GM23338 (cell line): ENCODE data around the gene GPR3.

Experiments used
- CREB1 ChIP-seq: fragments of 250-450 bp; sonication (Bioruptor Pico); IDR thresholded peaks from 2 replicates; pipeline ENCODE4 v1.5.0; 2020; ENCODE audit warnings: low read depth, mild to moderate bottlenecking, moderate library complexity
- EZH2 ChIP-seq: fragments of 200-600 bp; sonication (generic); IDR thresholded peaks from one replicate; pipeline ENCODE4 v1.8.0; 2017; ENCODE audit warnings: antibody characterized with exemption, mild to moderate bottlenecking, low read depth; ENCODE audit not compliant: unreplicated experiment
- EZH2phosphoT487 ChIP-seq: fragments of 200-600 bp; sonication (generic); IDR thresholded peaks from one replicate; pipeline ENCODE4 v1.8.1; 2018; ENCODE audit warnings: antibody characterized with exemption; ENCODE audit not compliant: unreplicated experiment
- ZNF114 ChIP-seq: fragments of 250-450 bp; sonication (Bioruptor Pico); IDR thresholded peaks from 2 replicates; pipeline ENCODE4 v1.5.0; 2020; ENCODE audit warnings: mild to moderate bottlenecking, moderate library complexity
- ZNF331 ChIP-seq: fragments of 250-450 bp; sonication (Bioruptor Pico); IDR thresholded peaks from 2 replicates; pipeline ENCODE4 v1.5.0; 2020; ENCODE audit warnings: low read depth, mild to moderate bottlenecking, moderate library complexity
- TF ChIP-seq, protein P1 (sequence below), 2 experiments: fragments of 200-600 bp in 1 of 2; sonication (generic) in 1 of 2; conservative IDR thresholded peaks; 2 replicates each; pipeline versions ENCODE4 v1.5.1 to v1.6.1; 2016 to 2017; ENCODE audit warnings: antibody characterized with exemption in 2 of 2, low read depth in 2 of 2, mild to moderate bottlenecking in 2 of 2, moderate library complexity in 1 of 2
- TF ChIP-seq, protein P2 (sequence below): IDR thresholded peaks from one replicate; pipeline ENCODE4 v1.6.1; 2018; ENCODE audit warnings: antibody characterized with exemption; ENCODE audit not compliant: unreplicated experiment

DNA sequence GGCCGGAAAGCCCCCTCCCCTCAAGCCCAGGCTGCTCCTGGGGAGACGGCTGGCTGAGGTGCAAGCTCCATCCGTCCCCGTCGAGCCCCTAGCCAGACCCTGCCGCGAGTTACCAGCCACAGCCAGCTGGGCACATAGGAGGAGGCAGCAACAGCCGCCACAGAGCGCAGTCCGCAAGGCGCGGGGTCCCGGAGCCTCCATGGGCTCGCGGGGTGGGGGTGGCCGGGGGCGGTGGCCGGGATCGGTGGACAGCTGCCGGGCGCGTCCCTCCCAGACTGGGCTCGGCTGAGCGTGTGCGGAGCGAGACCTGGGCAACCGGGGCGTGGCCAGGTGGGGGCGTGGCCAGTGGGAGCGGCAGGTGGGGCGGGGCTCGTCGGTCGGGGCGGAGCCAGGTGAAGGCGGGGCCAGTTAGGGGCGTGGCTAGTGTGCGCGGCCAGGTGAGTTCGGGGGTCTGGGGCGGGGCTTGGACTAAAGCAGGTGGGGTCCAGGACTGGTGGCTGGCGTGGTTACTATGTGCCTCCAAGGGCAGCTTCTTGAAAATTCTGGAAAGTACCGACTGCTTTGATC, 9.3 kb upstream of the GPR3 start, which contains the start of gene CD164L2:
- TF ChIP-seq, protein P1, sequence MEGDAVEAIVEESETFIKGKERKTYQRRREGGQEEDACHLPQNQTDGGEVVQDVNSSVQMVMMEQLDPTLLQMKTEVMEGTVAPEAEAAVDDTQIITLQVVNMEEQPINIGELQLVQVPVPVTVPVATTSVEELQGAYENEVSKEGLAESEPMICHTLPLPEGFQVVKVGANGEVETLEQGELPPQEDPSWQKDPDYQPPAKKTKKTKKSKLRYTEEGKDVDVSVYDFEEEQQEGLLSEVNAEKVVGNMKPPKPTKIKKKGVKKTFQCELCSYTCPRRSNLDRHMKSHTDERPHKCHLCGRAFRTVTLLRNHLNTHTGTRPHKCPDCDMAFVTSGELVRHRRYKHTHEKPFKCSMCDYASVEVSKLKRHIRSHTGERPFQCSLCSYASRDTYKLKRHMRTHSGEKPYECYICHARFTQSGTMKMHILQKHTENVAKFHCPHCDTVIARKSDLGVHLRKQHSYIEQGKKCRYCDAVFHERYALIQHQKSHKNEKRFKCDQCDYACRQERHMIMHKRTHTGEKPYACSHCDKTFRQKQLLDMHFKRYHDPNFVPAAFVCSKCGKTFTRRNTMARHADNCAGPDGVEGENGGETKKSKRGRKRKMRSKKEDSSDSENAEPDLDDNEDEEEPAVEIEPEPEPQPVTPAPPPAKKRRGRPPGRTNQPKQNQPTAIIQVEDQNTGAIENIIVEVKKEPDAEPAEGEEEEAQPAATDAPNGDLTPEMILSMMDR (conservative IDR thresholded peaks at IDR 0.05; ENCODE audit: low read depth in 2 of 2) = no peak
- TF ChIP-seq ZNF331 (CRISPR knock-in tag) (no peak), EZH2phosphoT487 (no peak), ZNF114 (no peak), CREB1 (CRISPR knock-in tag) (no peak), EZH2 (no peak)
- TF ChIP-seq, protein P2, sequence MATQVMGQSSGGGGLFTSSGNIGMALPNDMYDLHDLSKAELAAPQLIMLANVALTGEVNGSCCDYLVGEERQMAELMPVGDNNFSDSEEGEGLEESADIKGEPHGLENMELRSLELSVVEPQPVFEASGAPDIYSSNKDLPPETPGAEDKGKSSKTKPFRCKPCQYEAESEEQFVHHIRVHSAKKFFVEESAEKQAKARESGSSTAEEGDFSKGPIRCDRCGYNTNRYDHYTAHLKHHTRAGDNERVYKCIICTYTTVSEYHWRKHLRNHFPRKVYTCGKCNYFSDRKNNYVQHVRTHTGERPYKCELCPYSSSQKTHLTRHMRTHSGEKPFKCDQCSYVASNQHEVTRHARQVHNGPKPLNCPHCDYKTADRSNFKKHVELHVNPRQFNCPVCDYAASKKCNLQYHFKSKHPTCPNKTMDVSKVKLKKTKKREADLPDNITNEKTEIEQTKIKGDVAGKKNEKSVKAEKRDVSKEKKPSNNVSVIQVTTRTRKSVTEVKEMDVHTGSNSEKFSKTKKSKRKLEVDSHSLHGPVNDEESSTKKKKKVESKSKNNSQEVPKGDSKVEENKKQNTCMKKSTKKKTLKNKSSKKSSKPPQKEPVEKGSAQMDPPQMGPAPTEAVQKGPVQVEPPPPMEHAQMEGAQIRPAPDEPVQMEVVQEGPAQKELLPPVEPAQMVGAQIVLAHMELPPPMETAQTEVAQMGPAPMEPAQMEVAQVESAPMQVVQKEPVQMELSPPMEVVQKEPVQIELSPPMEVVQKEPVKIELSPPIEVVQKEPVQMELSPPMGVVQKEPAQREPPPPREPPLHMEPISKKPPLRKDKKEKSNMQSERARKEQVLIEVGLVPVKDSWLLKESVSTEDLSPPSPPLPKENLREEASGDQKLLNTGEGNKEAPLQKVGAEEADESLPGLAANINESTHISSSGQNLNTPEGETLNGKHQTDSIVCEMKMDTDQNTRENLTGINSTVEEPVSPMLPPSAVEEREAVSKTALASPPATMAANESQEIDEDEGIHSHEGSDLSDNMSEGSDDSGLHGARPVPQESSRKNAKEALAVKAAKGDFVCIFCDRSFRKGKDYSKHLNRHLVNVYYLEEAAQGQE = no peak
